Uterus (tissue), 4 donors: Measurements from ENCODE around the gene LRP11. TPM values are rescaled to one million over a fixed set of nuclear protein-coding genes. Genes with fewer than 3 reads are reported as not detected.
"Not testable (repeated sequence)": the region's sequence is repeated elsewhere in the genome, so short reads cannot be mapped to it uniquely, and the experiment has no call there.

Experiments
- DNase-seq, 2 donors: peaks; one replicate each; pipeline ENCODE4 v3.0.0-alpha.2; 2019 to 2020
- H3K27ac ChIP-seq, 2 donors: fragments of 200-600 bp; sonication (generic); 1 replicate in 1 of 2; 2 replicates in 1 of 2; pipeline ENCODE4 v1.5.1; 2016 to 2018
- H3K27me3 ChIP-seq, 2 donors: fragments of 200-600 bp; sonication (generic); one replicate each; pipeline ENCODE4 v1.5.1; 2018 to 2019; ENCODE audit warnings: control low read depth in 1 of 2
- H3K36me3 ChIP-seq, 2 donors: fragments of 200-600 bp; sonication (generic); one replicate each; pipeline ENCODE4 v1.5.1; 2019; ENCODE audit warnings: control low read depth in 1 of 2
- H3K4me1 ChIP-seq, 2 donors: fragments of 200-600 bp; sonication (generic); one replicate each; pipeline ENCODE4 v1.5.1; 2018 to 2019; ENCODE audit warnings: control low read depth in 1 of 2
- H3K4me3 ChIP-seq, 2 donors: fragments of 200-600 bp; sonication (generic); 1 replicate in 1 of 2; 2 replicates in 1 of 2; pipeline ENCODE4 v1.5.1; 2018 to 2019; ENCODE audit warnings: mild to moderate bottlenecking in 1 of 2
- H3K9me3 ChIP-seq, 2 donors: fragments of 200-600 bp; sonication (generic); one replicate each; pipeline ENCODE4 v1.5.1; 2019; ENCODE audit warnings: control low read depth in 1 of 2
- POLR2A ChIP-seq, 2 donors: fragments of 450-650 bp; IDR thresholded peaks; one replicate each; pipeline ENCODE4 v1.6.1; 2016; ENCODE audit warnings: antibody characterized with exemption in 2 of 2, mild to moderate bottlenecking in 1 of 2, moderate library complexity in 1 of 2
- intact Hi-C: fragments of 100-400 bp; cut with DNase I; formaldehyde crosslinking; loops from one replicate; pipeline ENCODE4 v1.15.1; 2023; ENCODE audit warnings: low total_unique reads
- total RNA-seq, 4 donors: library from RNA; depleted of rRNA in 3 of 4; stranded (reverse); fragments of >200 nt in 3 of 4; gene quantifications; one replicate each; pipeline versions ENCODE4 v1.1.0 to v1.2.4, GENCODE V29; 2014 to 2023
- TF ChIP-seq, protein P1 (sequence below), 4 experiments: fragments of 200-600 bp in 2 of 4; fragments of 450-650 bp in 2 of 4; sonication (generic) in 2 of 4; IDR thresholded peaks; one replicate each; pipeline ENCODE4 v1.5.1; 2016 to 2019; ENCODE audit warnings: antibody characterized with exemption in 4 of 4, mild to moderate bottlenecking in 2 of 4, moderate library complexity in 1 of 4
- donor health status: DM: yes; HTN: yes; CAD: no.

LRP11 gene
- total RNA-seq, 4 donors from 2014 or later, result 22.0 to 61.7 (median 29.8) TPM

DNA sequence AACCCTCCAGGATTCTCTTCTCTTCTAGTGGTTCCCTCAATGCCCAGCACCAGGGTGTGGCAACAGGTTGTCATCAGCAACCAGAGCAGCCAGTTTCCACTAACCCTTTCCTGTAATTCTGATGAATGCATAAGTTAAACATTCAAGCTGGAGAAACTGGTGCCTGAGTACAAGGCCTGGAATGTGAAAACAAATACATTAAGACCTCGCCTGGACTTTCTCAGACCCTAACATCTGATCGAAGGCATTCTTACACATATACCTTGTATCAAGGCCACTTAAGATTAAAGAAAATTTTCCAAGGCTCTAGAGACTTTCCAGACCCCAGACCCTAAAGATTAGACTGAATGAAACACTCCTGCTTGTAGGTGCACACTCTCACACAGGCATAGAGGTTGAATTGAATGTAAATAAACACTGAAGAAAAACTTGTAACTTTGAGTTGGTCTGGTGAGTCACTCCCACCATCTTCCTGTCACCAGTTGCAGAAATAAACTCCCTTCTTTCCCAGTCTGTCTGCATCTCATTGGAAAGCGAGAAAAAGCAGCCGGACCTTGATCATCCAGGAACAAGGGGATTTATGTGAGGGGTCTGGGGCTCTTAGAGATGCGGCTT, 9.0 kb downstream of the LRP11 start:
- Histone ChIP-seq H3K9me3 (no peaks in the 10 kb centered on the region), H3K4me3 (no peak overlapping the region), H3K4me1 (no peaks in the 10 kb centered on the region), H3K27me3 (no peaks in the 10 kb centered on the region), H3K36me3 (no peaks in the 10 kb centered on the region), H3K27ac (no peak overlapping the region)
- intact Hi-C loops, result no loop called here
- TF ChIP-seq, protein P1, sequence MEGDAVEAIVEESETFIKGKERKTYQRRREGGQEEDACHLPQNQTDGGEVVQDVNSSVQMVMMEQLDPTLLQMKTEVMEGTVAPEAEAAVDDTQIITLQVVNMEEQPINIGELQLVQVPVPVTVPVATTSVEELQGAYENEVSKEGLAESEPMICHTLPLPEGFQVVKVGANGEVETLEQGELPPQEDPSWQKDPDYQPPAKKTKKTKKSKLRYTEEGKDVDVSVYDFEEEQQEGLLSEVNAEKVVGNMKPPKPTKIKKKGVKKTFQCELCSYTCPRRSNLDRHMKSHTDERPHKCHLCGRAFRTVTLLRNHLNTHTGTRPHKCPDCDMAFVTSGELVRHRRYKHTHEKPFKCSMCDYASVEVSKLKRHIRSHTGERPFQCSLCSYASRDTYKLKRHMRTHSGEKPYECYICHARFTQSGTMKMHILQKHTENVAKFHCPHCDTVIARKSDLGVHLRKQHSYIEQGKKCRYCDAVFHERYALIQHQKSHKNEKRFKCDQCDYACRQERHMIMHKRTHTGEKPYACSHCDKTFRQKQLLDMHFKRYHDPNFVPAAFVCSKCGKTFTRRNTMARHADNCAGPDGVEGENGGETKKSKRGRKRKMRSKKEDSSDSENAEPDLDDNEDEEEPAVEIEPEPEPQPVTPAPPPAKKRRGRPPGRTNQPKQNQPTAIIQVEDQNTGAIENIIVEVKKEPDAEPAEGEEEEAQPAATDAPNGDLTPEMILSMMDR (IDR thresholded peaks at IDR 0.05), result no peak
- TF ChIP-seq POLR2A (IDR thresholded peaks at IDR 0.05), result no peak
- DNase-seq, result no peak

- intact Hi-C loops, result no loop called here
- H3K9me3 ChIP-seq, result no peaks in the 10 kb centered on the region
- H3K36me3 ChIP-seq, result no peaks in the 10 kb centered on the region
- no peak overlapping the region for H3K27ac ChIP-seq
- TF ChIP-seq, protein P1 (IDR thresholded peaks at IDR 0.05), result no peak
- no peak for TF ChIP-seq POLR2A (IDR thresholded peaks at IDR 0.05)
- H3K4me1 ChIP-seq, result no peaks in the 10 kb centered on the region
- no peak for DNase-seq
- no peaks in the 10 kb centered on the region for H3K27me3 ChIP-seq
- no peak overlapping the region for H3K4me3 ChIP-seq
Observed at GRCh38 chr6:149854532-149854931, 9.6 kb downstream of the LRP11 start.

- H3K27ac ChIP-seq, H3K4me1 ChIP-seq, H3K9me3 ChIP-seq, H3K4me3 ChIP-seq, H3K36me3 ChIP-seq, H3K27me3 ChIP-seq, DNase-seq, intact Hi-C loops: not testable (repeated sequence)
Observed at GRCh38 chr6:149854017-149854416, 10.1 kb downstream of the LRP11 start.

DNA sequence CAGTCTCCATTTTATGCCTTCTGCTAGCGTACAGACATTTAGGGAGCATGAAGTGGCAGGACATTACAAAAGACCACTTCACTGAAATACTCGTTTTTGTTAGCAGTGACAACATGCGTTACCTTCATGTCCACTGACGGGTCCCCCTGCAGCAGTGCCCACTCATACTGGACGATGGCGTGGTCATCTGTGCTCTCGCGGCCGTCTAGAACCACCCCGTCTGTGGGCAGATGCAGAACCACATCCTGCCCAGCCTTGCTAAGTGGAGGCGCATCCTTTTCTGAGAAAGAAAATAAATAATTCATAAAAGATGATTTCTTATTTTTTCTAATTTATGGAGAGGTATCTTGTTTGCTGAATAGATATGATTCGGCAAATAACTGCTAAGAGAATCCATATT, 11.3 kb downstream of the LRP11 start:
- TF ChIP-seq, protein P1 (IDR thresholded peaks at IDR 0.05), result no peak
- TF ChIP-seq POLR2A (IDR thresholded peaks at IDR 0.05), result no peak
- H3K9me3 ChIP-seq, result no peaks in the 10 kb centered on the region
- no peak overlapping the region for H3K27ac ChIP-seq
- H3K4me3 ChIP-seq, result no peak overlapping the region
- H3K27me3 ChIP-seq, result no peaks in the 10 kb centered on the region
- no peaks in the 10 kb centered on the region for H3K36me3 ChIP-seq
- peaks cover 0 to under 1% of the 10 kb centered on the region in 2 donors for H3K4me1 ChIP-seq
- DNase-seq, result no peak
- intact Hi-C loops, result no loop called here

DNA sequence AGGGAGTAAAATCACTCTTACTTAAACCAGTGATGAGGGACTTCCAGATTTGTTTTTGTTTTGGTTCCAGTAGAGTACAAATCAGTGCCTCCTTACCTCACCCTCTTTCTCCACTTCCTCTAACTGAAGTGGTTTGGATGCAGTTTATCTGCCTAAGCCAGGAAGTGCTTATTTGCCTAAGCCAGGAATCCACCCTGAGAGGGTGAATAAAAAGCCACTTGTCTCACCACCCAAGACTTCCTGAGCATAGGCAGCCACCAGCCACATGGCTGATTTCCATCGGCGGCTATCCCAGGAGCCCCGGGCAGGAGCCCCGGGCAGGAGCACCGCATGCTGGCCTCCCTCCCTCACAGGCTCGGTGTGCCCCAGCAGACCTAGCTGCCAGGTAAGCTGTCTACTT, 12.0 kb downstream of the LRP11 start:
- no peak for DNase-seq
- no peak for TF ChIP-seq POLR2A (IDR thresholded peaks at IDR 0.05)
- TF ChIP-seq, protein P1 (IDR thresholded peaks at IDR 0.05), result no peak
- Histone ChIP-seq H3K9me3 (no peaks in the 10 kb centered on the region), H3K4me3 (no peak overlapping the region), H3K36me3 (no peaks in the 10 kb centered on the region), H3K27ac (no peak overlapping the region), H3K4me1 (peaks cover 0 to 7% of the 10 kb centered on the region in 2 donors), H3K27me3 (no peaks in the 10 kb centered on the region)
- intact Hi-C loops, result no loop called here
